GM12864 (cell line): ENCODE measurements around the gene KIAA0232.
"Not testable (repeated sequence)": the region's sequence is repeated elsewhere in the genome, so short reads cannot be mapped to it uniquely, and the experiment has no call there.

Experiments used
- DNase-seq: peaks from one replicate; pipeline ENCODE4 v3.0.0-alpha.2; 2011; ENCODE audit warnings: low read depth
- H3K4me3 ChIP-seq: 2 replicates; pipeline ENCODE4 v1.5.1; 2011; ENCODE audit warnings: mild to moderate bottlenecking, low read depth, low read length, control low read depth
- CTCF ChIP-seq: IDR thresholded peaks from 2 replicates; pipeline ENCODE4 v1.5.1; 2011; ENCODE audit warnings: low read depth, mild to moderate bottlenecking, moderate library complexity, low read length, control low read depth, inconsistent platforms; ENCODE audit errors: missing control alignments

KIAA0232 gene

DNA sequence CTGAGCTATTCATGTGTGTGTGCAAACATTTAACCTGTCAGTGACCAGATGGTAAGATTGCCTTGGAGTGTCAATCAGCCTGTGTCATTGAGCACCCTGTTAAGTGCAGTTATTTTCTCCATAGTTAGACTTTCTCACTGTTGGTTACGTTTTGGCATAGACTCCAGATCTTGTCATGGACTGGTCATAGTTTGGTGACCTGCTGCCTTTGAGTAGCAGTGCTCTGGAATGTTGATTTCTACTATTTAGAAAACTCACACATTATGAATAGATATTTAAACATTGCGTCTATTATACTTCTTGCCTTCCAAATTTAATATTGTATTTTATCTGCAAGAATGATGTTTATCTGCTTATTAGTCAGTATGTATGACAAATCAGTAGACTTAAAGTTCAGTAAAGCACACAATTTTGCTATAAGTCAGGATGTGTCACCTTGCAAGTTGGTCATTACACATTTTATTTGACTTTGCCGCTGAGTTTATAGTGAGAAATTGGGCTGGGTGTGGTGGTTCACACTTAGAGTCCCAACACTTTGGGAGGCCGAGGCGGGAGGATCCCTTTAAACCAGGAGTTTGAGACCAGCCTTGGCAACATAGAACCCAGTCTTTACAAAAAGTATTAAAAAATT is 42.4 kb downstream of the KIAA0232 start:
- DNase-seq, result no peak
- no peak overlapping the region for H3K4me3 ChIP-seq
- TF ChIP-seq CTCF, result no peak

DNA sequence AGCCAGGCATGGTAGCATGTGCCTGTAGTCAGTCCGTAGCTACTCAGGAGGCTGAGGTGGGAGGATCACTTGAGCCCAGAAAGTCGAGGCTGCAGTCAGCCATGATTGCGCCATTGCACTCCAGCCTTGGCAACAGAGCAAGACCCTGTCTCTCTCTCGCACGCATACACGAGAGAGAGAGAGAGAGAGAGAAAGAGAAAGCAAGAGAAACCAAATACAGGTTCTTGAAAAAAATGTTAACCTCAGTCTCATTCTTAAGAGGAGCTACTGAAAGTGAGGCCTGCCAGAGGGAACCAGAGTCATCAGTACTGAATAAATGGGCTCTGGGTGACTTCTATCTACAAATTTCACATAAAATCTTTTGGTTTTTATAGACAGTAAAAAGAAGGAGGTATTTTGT is 42.9 kb downstream of the KIAA0232 start:
- DNase-seq, result no peak
- H3K4me3 ChIP-seq, result no peak overlapping the region
- TF ChIP-seq CTCF, result no peak

GRCh38 chr4:6826781-6827508 is 44.4 kb downstream of the KIAA0232 start:
- DNase-seq, result no peak
- no peak overlapping the region for H3K4me3 ChIP-seq
- TF ChIP-seq CTCF, result no peak

DNA sequence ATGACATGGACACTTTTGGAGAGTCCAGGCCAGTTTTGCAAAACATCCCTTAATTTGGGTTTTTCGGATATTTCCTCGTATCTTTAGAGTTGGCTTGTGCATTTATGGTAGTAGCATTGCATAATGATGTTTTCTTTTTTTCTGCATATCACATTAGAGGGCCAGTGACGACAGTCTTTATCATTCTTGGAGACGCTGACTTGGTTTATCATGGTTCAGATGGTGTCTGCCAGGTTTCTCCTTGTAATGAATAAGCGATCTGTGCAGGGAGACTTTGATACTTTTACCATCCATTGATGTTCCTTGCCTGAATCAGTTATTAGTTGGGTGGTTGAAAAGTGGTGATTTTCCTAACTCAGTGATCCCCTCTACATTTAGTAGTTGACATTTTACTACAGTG is 46.6 kb downstream of the KIAA0232 start:
- DNase-seq, result no peak
- TF ChIP-seq CTCF, result no peak
- H3K4me3 ChIP-seq, result no peak overlapping the region

DNA sequence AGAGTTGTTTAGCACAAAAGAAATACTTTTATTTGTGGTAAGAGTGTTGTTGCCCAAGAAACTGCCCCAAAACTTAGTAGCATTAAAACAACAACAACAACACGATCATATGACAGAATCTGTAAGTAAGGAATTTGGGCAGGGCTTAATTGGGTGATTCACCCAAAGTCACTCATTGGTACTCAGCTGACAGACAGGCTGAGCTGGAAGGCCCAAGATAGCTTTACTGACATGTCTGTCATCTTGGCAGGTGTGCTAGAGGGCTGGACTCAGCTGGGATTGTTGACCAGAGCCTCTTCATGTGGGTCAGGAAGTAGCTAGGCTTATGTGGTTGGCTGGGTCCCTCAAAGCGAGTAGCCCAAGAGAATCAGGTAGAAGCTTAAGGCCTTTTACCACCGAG is 52.3 kb downstream of the KIAA0232 start:
- H3K4me3 ChIP-seq, result no peak overlapping the region
- DNase-seq, result no peak
- no peak for TF ChIP-seq CTCF

DNA sequence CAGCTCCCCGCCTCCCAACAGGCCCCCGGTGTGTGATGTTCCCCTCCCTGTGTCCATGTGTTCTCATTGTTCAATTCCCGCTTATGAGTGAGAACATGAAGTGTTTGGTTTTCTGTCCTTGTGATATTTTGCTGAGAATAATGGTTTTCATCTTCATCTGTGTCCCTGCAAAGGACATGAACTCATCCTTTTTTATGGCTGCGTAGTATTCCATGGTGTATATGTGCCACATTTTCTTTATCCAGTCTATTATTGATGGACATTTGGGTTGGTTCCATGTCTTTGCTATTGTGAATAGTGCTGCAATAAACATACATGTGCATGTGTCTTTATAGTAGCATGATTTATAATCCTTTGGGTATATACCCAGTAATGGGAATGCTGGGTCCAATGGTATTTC is 53.1 kb downstream of the KIAA0232 start:
- DNase-seq, H3K4me3 ChIP-seq: not testable (repeated sequence)

DNA sequence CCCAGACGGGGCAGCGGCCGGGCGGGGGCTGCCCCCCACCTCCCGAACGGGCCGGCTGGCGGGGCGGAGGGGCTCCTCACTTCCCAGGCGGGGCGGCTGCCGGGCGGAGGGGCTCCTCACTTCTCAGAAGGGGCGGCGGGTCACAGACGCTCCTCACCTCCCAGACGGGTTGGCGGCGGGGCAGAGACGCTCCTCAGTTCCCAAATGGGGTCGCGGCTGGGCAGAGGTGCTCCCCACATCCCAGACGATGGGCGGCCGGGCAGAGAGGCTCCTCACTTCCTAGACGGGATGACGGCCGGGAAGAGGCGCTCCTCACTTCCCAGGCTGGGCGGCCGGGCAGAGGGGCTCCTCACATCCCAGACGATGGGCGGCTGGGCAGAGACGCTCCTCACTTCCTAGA is 54.6 kb downstream of the KIAA0232 start:
- not testable (repeated sequence) for DNase-seq, H3K4me3 ChIP-seq

DNA sequence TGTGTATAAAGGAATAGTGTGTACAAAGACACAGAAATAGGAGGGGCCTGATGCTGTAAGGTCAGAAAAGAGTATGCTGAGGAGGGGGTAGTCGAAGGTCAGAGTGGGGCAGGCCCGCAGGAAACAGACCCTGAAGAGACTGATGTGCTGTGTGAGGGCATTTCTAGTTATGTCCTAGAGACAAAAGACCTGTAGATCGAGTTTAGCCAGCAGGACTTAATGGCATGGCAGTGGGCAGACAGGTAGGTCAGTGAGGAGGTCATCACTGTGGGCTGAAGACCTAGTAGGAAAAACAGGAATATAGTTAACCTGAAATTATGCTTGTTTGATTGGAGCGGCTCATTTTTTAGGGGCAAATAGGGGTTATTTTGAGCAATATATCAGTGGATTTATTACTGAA is 57.1 kb downstream of the KIAA0232 start:
- no peak for TF ChIP-seq CTCF
- no peak for DNase-seq
- no peak overlapping the region for H3K4me3 ChIP-seq
